DLD1 (cell line): ENCODE results near the gene SDS.
"Not testable (repeated sequence)": the region's sequence is repeated elsewhere in the genome, so short reads cannot be mapped to it uniquely, and the experiment has no call there.

Experiments
- in situ Hi-C: cut with HindIII; loops from 2 replicates; pipeline ENCODE4 v1.10.0; 2017; ENCODE audit warnings: low sequenced_read_pairs

The SDS gene

DNA sequence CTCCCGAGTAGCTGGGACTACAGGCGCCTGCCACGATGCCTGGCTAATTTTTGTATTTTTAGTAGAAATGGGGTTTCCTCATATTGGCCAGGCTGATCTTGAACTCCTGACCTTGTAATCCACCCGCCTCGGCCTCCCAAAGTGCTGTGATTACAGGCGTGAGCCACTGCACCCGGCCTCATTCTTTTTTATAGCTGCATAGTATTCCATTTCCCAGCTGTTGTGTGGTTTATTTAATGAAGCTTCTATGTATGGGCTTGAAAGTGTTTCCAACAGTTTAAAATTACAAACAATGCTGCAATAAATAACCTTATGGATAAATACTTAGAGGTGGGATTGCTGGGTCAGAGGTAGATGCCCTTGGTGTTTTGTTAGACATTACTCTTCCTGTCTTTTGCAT is 49.5 kb downstream of the SDS start:
- in situ Hi-C loops = not testable (repeated sequence)

DNA sequence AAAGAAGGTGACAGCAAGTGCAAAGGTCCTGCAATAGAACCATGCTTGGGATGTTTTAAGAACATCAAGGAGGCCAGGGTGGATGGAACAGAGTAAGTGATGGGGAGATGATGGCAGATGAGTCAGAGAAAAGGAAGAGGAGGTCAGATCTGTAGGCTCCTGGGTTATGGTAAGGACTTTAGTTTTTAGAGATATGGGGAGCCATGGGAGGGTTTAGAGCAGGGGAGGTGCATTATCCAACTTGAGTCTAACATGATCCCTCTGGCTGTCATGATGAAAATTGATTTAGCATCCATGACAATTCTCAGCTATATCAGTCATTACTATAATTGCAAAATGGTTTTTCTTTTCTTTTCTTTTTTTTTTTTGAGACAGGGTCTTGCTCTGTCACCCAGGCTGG is 52.6 kb downstream of the SDS start:
- in situ Hi-C loops = no loop called here

DNA sequence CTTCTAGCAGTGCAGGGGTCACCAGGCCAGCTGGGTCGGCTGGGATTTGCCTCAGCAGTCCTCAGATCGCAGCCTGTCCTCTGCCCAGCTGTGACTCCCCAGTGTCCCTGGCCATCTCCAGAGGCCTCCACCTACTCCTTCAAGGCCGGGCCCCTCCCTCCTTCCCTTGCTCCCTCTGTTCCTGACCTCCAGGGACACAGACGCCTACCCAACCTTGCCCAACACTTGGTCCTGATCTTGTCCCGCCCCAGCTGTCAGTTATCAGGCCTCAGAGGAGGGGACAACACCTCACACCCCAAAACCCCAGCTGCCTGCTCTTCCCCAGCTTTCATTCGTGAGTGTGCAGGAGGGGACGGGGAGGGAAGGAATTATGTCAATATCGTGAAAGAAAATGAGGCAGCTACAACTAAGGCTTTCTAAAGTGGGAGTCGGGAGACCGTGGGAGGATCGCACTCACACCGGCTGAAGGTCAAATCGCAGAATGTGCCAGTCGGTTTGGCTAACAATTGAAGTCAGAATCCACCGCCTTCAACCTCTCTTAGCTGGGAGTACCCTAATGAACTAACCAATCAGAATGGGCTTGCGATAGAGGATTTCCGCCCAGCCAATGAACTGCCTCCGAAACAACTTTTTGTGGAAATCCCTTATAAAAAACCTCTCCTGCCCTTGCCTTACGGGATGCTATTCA is 54.7 kb downstream of the SDS start:
- in situ Hi-C loops = no loop called here

DNA sequence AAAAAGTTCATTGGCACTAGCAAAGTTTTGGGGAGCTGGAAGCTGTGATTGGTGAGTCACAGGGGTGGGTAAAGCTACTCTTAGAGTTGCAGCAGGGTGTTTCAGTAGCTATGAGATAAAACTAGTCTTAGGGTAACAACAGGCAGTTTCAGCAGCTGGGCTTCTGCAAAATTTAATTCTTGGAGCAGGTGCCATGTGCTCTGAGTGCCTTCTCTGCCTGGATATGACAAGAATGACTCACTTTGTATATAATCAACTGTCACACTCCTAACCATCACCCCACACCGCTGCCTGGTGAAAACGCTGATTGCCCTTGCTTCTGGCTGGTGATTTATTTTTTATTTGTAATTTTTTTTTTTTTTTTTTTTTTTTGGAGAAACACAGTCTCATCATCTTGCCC is 55.8 kb downstream of the SDS start:
- in situ Hi-C loops = no loop called here

DNA sequence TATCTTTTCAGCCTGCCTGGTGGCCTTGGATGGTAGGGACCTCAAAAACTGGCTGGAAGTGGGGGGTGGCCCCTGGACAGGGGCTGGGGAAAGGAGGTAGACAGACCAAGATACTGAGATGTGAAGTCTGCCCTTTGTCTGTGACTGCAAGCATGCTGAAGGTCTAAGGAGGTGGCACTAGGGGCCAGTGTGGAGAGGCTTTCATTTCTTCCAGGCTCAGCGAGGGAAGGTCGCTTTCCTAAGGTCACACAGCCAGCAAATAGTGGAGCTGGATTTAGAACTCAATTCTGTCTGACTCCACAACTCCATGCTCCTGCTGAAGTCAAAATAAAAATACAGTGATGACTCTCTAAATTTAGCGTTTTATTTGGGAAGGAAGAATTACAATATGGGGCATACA is 56.6 kb downstream of the SDS start:
- in situ Hi-C loops = no loop called here

DNA sequence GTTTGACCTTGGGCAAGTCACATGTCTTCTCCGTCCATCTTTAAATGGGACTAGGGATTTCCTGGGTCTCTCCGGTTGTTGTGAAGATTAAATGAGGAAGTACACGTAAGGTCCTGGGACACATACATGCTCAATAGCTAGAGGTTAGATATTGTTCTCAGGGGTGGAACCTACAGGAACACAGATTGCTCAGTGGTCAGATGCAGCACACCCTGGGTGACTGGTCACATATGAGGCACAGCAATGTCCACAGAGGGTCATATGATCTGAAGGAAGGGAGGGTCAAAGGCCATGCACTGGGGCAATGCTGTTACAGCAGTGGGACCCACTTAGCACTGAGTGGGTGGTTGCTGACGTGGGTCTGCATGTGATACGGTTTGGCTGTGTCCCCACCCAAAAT is 57.3 kb downstream of the SDS start:
- in situ Hi-C loops = no loop called here

DNA sequence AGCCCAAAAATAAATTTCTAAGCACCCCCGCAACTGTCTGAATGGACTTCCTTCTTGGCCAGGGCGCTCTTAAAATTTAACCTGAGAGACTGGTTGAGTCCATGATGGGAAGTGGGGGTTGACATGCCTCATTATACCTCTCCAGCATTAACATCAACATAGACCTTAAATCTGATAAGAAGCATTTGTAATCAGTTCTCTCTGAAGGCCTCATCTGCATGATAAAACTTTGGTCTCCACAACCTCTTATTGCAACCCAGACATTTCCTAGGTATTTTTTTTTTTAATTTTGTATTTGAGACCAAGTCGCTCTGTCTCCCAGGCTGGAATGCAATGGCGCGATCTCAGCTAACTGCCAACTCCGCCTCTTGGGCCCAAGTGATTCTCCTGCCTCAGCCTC is 58.4 kb downstream of the SDS start:
- in situ Hi-C loops = no loop called here
